A673 (cell line): ENCODE measurements around the gene RAB3IL1. TPM values are rescaled to one million over a fixed set of nuclear protein-coding genes. Genes with fewer than 3 reads are reported as not detected.

Experiments
- BruUV-seq: library from RNA; stranded (reverse); fragments of 400-500 nt; replicated peaks from 2 replicates; lab custom pipeline; 2021; lab: Mats Ljungman, UMichigan
- CTCF ChIA-PET: fragments of 300-600 bp; sonication (Branson Sonifier 250); formaldehyde crosslinking; loops from one replicate; lab custom pipeline; 2022; ENCODE audit warnings: antibody characterized with exemption; lab: Charles Lee
- POLR2A ChIA-PET: fragments of 300-600 bp; sonication (Branson Sonifier 250); formaldehyde crosslinking; loops from one replicate; lab custom pipeline; 2022; ENCODE audit warnings: antibody characterized with exemption; ENCODE audit not compliant: low non-redundant PET; lab: Charles Lee
- DNase-seq: peaks from one replicate; pipeline ENCODE4 v3.0.0-alpha.2; 2015; ENCODE audit warnings: low spot score
- H3K27ac ChIP-seq: fragments of 200-600 bp; sonication (generic); 2 replicates; pipeline ENCODE4 v1.5.1; 2016; ENCODE audit warnings: mixed run types, low read depth, mild to moderate bottlenecking, mixed read lengths, antibody characterized with exemption, low read length; ENCODE audit not compliant: poor library complexity, severe bottlenecking
- H3K27me3 ChIP-seq: fragments of 200-600 bp; sonication (generic); replicated peaks from 2 replicates; pipeline ENCODE4 v1.6.1; 2017; ENCODE audit warnings: mixed run types, low read depth, mild to moderate bottlenecking, mixed read lengths, antibody characterized with exemption, low read length; ENCODE audit not compliant: insufficient read depth, poor library complexity
- H3K36me3 ChIP-seq: fragments of 200-600 bp; sonication (generic); 2 replicates; pipeline ENCODE4 v1.6.1; 2016; ENCODE audit warnings: mixed run types, mild to moderate bottlenecking, mixed read lengths, antibody characterized with exemption, low read length; ENCODE audit not compliant: insufficient read depth, poor library complexity, severe bottlenecking
- H3K4me1 ChIP-seq: fragments of 200-600 bp; sonication (generic); 2 replicates; pipeline ENCODE4 v1.6.1; 2017; ENCODE audit warnings: mixed run types, mild to moderate bottlenecking, mixed read lengths, antibody characterized with exemption, low read length; ENCODE audit not compliant: insufficient read depth, poor library complexity, severe bottlenecking
- H3K4me3 ChIP-seq: fragments of 200-600 bp; sonication (generic); 2 replicates; pipeline ENCODE4 v1.5.1; 2016; ENCODE audit warnings: low read depth, mixed run types, mild to moderate bottlenecking, mixed read lengths, low read length; ENCODE audit not compliant: poor library complexity, severe bottlenecking
- H3K9me3 ChIP-seq: fragments of 200-600 bp; sonication (generic); 2 replicates; pipeline ENCODE4 v1.6.1; 2016; ENCODE audit warnings: mixed run types, low read depth, mild to moderate bottlenecking, mixed read lengths, antibody characterized with exemption, low read length; ENCODE audit not compliant: poor library complexity, severe bottlenecking
- CTCF ChIP-seq: fragments of 300-800, 200-600 bp; sonication (generic); conservative IDR thresholded peaks from 2 replicates; pipeline ENCODE4 v1.5.1; 2017; ENCODE audit warnings: low read depth, mild to moderate bottlenecking, antibody characterized with exemption, low read length, moderate library complexity, mixed read lengths
- EZH2 ChIP-seq: fragments of 200-600 bp; sonication (generic); IDR thresholded peaks from 2 replicates; pipeline ENCODE4 v1.6.1; 2017; ENCODE audit warnings: borderline replicate concordance, low read depth, mild to moderate bottlenecking, mixed read lengths, antibody characterized with exemption, low read length; ENCODE audit not compliant: poor library complexity, severe bottlenecking
- intact Hi-C: fragments of 100-400 bp; cut with micrococcal nuclease; formaldehyde crosslinking; loops from one replicate; pipeline ENCODE4 v1.10.0; 2022; ENCODE audit not compliant: unreplicated experiment
- total RNA-seq: library from RNA; stranded (reverse); gene quantifications from 2 replicates; pipeline ENCODE4 v1.2.3, GENCODE V29; 2021

Gene RAB3IL1
- total RNA-seq, 1 experiment from 2014 or later, result 21.9 TPM

GRCh38 chr11:61906522-61906909, 10.8 kb downstream of the RAB3IL1 start:
- no peak overlapping the region for H3K27ac ChIP-seq
- no peak for DNase-seq
- TF ChIP-seq CTCF (no peak), EZH2 (no peak)
- no TSS peak for BruUV-seq
- POLR2A ChIA-PET, result no interaction called here
- peaks cover 5% of the 10 kb centered on the region for H3K36me3 ChIP-seq
- no peaks in the 10 kb centered on the region for H3K27me3 ChIP-seq
- CTCF ChIA-PET, result interaction anchor here (1.0 kb wide), 1 partner anchor 41 kb away, joined by 3 read pairs; no protein-coding TSS in a partner anchor
- H3K4me1 ChIP-seq, result no peaks in the 10 kb centered on the region
- no peak overlapping the region for H3K4me3 ChIP-seq
- H3K9me3 ChIP-seq, result no peaks in the 10 kb centered on the region
- intact Hi-C loops, result no loop called here

- DNase-seq, result no peak
- CTCF ChIA-PET, result no interaction called here
- BruUV-seq, result no TSS peak
- Histone ChIP-seq H3K27me3 (no peaks in the 10 kb centered on the region), H3K9me3 (no peaks in the 10 kb centered on the region), H3K27ac (no peak overlapping the region), H3K36me3 (peaks cover 5% of the 10 kb centered on the region), H3K4me3 (no peak overlapping the region), H3K4me1 (no peaks in the 10 kb centered on the region)
- intact Hi-C loops, result no loop called here
- POLR2A ChIA-PET, result no interaction called here
- TF ChIP-seq CTCF (no peak), EZH2 (no peak)
Measured at GRCh38 chr11:61905801-61906521, 11.4 kb downstream of the RAB3IL1 start.

GRCh38 chr11:61905067-61905696, 12.2 kb downstream of the RAB3IL1 start:
- Histone ChIP-seq H3K27me3 (no peaks in the 10 kb centered on the region), H3K4me3 (no peak overlapping the region), H3K9me3 (no peaks in the 10 kb centered on the region), H3K36me3 (peaks cover 5% of the 10 kb centered on the region), H3K4me1 (no peaks in the 10 kb centered on the region), H3K27ac (no peak overlapping the region)
- no TSS peak for BruUV-seq
- TF ChIP-seq CTCF (no peak), EZH2 (no peak)
- no peak for DNase-seq
- CTCF ChIA-PET, result no interaction called here
- POLR2A ChIA-PET, result no interaction called here
- intact Hi-C loops, result no loop called here
